GM21526 (cell line): ENCODE results near the gene ZFP57.
"Not testable (repeated sequence)": the region's sequence is repeated elsewhere in the genome, so short reads cannot be mapped to it uniquely, and the experiment has no call there.

Experiments
- ATAC-seq: cut with Tn5 transposase; IDR thresholded peaks from one replicate; pipeline ENCODE4 v1.9.1; 2021; ENCODE audit warnings: moderate library complexity; ENCODE audit not compliant: unreplicated experiment, low FRiP score

ZFP57 gene

DNA sequence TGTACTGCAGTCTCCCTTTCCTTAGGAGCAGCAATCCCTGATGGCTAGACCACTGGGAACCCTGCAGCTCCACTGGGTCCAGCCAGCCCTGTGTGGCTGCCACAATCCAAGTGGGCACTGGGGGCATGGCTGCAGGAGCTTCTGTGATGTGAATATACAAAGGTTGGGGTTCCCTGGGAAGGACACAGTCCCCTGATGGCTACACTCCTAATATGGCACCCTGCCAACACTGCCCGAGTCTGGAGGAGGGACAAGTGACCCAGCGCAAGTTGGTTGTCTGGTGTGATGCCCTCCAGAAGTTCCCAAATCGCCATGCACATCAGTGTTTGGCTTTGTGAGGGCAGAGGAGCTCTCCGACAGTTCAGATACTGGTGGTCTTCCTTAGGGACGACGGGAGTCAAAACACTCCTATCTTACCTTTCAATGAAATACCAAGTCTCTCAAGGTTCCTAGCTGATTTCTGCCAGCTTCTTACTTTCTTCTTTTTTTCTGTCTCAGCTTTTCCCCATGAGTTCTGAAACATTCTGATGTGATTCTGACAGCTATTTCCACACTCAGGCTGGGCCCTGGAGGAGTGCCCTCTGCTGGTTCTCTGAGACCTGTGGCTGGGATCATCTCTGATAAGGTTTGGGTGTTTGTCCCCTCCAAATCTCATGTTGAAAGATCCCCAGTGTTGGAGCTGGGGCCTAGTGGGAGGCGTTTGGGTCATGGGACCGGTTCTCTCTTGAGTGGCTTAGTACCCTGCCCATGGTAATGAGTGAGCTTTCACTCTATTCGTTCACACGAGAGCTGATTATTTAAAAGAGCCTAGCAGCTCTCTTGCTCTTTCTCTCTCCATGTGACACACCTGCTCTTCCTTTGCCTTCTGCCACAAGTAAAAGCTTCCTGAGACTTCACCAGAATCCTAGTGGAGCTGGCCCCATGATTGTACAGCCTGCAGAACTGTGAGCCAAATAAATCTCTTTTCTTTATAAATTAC is 15.5 kb upstream of the ZFP57 start:
- ATAC-seq, result no peak

GRCh38 chr6:29694637-29695036 is 13.7 kb upstream of the ZFP57 start:
- ATAC-seq, result no peak

- no peak for ATAC-seq
Observed at GRCh38 chr6:29685718-29686326, 4.9 kb upstream of the ZFP57 start.

DNA sequence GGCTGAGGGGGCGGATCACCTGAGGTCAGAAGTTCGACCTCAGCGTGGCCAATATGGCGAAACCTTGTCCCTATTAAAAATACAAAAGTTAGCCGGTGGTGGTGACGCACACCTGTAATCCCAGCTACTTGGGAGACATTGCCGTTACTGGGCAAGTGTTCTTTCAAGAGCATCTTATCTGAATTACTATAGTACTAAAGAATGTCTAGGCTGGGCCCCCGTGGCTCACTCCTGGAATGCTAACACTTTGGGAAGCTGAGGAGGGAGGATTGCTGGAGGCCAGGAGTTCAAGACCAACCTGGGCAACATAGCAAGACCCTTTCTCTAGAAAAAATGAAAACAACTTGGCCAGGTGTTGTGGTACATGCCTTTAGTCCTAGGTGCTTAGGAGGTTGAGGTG is 859 bp upstream of the ZFP57 start:
- no peak for ATAC-seq

GRCh38 chr6:29680416-29680815 is 536 bp downstream of the ZFP57 start:
- ATAC-seq, result no peak

DNA sequence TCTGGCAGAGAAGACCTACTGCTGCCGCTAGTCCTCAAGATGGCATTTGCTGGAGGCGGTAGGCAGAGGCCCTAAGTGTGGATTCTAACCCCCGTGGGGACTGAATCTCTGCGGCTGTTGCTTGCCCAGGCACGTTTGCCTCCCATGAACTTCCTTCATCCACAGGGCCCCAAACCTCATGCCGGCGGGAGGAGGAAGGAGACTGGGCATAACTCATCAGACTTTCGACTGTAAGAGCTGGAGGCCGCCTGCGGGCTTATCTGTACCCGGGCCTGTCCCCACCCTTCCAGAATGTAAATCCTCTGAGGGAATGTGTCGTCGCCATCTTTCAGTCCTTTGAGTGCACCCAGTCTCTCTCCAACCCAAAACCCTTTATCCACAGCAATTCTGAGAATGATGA is 990 bp downstream of the ZFP57 start:
- ATAC-seq, result no peak

- no peak for ATAC-seq
Observed at GRCh38 chr6:29678114-29678513, 2.8 kb downstream of the ZFP57 start.

- ATAC-seq, result no peak
Observed at GRCh38 chr6:29676981-29677601, 3.9 kb downstream of the ZFP57 start.

DNA sequence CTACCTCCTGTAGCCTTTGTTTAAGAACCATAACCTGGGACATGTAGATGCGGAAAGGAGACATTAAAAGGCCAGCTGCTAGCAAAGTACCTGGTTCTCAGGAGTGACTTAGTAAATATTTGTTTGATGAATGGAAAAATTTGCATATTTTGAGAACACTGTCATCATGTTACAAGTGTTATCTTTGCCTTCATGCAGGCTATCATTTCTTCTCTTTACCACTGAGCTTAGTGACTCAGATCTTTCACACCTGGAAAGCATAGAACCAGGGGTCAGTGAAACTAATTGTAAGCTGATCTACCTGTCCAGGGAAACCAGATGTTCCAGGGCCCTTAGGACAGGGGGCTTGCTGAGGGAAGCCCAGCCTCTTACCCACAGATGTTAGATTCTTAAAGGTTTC is 5.4 kb downstream of the ZFP57 start:
- no peak for ATAC-seq

GRCh38 chr6:29674008-29674407 is 6.9 kb downstream of the ZFP57 start:
- no peak for ATAC-seq

DNA sequence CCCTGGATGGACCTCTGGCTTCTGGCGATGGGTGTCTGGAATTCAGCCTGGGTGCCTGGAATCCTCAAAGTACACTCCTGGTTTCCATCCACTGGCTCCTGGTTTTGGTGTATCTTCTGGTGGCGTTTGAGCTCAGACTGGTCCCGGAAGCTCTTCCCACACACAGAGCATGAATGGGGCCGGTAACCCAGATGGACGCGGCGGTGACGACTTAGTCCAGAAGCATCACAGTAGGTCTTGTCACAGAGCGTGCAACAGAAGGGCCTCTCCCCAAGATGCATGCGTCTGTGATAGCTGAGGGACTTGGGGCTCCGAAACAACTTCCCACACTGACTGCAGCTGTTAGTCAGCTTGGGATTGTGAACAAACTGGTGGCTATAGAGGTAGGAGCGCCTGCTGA is 7.8 kb downstream of the ZFP57 start:
- ATAC-seq, result no peak

- not testable (repeated sequence) for ATAC-seq
Observed at GRCh38 chr6:29672116-29672515, 8.8 kb downstream of the ZFP57 start.

- ATAC-seq, result no peak
Observed at GRCh38 chr6:29671026-29671425, 9.9 kb downstream of the ZFP57 start.

DNA sequence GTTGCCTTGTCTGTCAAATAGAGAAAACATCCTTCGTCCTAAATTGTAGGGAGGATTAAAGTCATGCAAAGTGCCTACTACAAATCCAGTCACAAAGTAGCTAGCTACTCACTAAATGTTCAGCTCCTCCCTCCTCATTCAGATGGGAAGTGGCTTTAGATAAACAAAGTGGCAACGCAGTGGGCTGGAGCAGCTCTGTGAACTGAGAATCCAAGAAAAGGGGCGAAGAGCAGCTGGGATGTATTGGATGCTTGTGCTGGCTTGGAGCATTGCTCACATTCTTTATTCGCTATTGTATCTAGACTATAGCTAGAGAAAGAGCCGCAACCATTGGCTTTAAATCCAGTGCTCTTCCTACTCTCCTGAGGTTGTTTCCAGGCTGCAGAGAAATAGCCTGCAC is 13.8 kb downstream of the ZFP57 start:
- no peak for ATAC-seq

- ATAC-seq, result no peak
Observed at GRCh38 chr6:29666826-29667130, 14.2 kb downstream of the ZFP57 start.

DNA sequence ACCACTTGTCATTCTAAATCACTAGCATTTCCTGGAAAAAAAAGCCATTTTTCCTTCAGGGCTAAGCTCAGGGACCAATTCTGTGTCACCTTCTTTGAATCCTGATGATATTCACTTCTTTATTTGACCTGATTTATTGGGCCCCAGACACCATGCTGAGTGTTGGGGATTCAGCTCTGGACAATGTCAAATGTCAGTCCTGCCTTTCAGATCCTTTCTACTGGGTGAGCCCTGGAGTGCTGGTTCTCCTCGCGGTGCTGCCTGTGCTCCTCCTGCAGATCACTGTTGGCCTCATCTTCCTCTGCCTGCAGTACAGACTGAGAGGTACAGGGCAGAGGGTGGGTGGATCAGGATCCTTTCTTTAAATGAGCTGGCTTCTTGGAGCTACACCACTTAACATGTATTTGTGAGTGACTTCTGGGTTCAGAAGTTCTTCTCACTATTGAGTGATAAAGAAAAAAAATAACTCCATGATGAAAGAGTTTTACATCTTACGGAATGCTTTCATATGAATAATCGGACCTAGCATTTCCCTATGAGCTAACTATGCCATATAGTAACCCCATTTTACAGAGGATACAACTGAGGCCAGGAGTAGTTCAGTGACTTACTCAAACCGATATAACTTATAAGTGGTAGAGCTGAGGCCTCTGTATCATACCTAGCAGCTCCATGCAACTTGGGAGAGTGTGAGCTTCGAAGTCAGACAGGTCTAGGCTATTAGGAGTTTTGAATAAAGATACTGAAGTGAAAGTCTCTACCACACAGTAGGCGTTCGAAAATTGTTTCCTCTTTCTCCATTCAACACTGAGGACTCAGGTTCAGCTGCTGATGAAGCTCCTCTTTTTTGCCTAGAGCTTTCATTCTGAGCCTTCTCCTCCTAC is 14.8 kb downstream of the ZFP57 start:
- no peak for ATAC-seq

GRCh38 chr6:29663300-29664042 is 17.5 kb downstream of the ZFP57 start:
- ATAC-seq, result no peak

DNA sequence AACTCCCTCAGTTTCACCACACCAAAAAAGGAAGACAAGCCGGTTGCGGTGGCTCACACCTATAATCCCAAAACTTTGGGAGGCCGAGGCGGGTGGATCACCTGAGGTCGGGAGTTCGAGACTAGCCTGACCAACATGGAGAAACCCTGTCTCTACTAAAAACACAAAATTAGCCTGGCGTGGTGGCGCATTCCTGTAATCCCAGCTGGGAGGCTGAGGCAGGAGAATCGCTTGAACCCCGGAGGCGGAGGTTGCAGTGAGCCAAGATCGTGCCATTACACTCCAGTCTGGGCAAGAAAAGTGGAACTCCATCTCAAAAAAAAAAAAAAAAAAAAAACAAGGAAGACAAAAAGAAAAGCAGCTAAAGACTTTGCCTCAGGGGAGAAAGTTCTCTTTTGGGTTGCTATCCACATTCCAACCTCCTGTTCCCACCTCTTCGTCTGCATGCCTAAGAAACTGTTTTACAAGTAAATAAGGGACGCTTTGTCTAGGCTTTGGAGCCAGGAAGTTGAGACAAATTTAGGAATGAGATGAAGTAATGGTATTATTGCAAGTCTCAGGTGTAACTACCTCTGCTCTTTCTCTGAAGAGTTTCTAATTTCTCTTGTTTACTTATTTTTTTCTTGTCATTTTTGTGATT is 19.3 kb downstream of the ZFP57 start:
- not testable (repeated sequence) for ATAC-seq

GRCh38 chr6:29661071-29661470 is 19.9 kb downstream of the ZFP57 start:
- ATAC-seq, result no peak

DNA sequence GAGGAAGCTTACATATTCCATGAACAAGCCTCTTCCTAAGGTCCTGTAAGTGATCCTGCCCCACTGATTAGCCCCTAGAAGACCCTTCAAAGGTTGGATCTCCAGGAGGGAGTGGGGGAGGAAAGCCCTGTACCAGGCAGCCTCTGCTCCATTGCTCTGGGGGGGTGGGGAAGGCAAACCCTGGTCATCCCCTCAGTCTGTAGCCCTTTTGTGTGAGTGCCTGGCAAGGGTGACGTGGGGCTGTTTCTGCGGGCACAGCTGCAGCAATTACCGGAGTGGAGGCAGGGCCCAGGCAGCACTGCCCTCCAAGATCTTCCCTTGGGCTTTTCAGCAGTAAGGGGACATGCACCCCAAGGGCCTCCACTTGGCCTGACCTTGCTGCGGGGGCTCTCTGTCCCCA is 24.2 kb downstream of the ZFP57 start, which contains the start of gene MOG:
TSS of gene MOG (plus strand) at position 295 of the 400 bp plus-strand sequence. CDS start 118 bp downstream, outside the sequence.
- ATAC-seq, result no peak
